PFSK-1 (cell line): ENCODE data around the gene SAMD13.

Source experiments
- FOXP2 ChIP-seq: optimal IDR thresholded peaks from 2 replicates; pipeline ENCODE3; 2011; ENCODE audit warnings: borderline replicate concordance, control low read depth, inconsistent platforms; ENCODE audit not compliant: insufficient read depth; ENCODE audit errors: extremely low read length, extremely low read depth
- POLR2AphosphoS5 ChIP-seq: IDR thresholded peaks from 2 replicates; pipeline ENCODE4 v1.6.1; 2012; ENCODE audit warnings: low read depth, mild to moderate bottlenecking, control low read depth, low read length, moderate library complexity
- REST ChIP-seq, 2 experiments: IDR thresholded peaks; 2 replicates each; pipeline versions ENCODE4 v1.6.1 to v1.8.0; 2011 to 2012; ENCODE audit warnings: low read depth in 2 of 2, low read length in 2 of 2, control low read depth in 1 of 2, inconsistent platforms in 1 of 2, mild to moderate bottlenecking in 1 of 2, moderate library complexity in 1 of 2; ENCODE audit not compliant: insufficient read depth in 1 of 2
- SIN3A ChIP-seq: IDR thresholded peaks from 2 replicates; pipeline ENCODE4 v1.6.1; 2012; ENCODE audit warnings: mild to moderate bottlenecking, low read length, moderate library complexity, borderline replicate concordance; ENCODE audit not compliant: insufficient read depth
- TAF1 ChIP-seq: IDR thresholded peaks from 2 replicates; pipeline ENCODE4 v1.6.1; 2012; ENCODE audit warnings: low read length, control low read depth, borderline replicate concordance; ENCODE audit not compliant: insufficient read depth

SAMD13 gene

GRCh38 chr1:84376000-84376910 lies 74.7 kb downstream of the SAMD13 start:
- TF ChIP-seq POLR2AphosphoS5, result no peak
- no peak for TF ChIP-seq SIN3A
- TF ChIP-seq REST (IDR thresholded peaks at IDR 0.05; ENCODE audit: insufficient read depth in 1 of 2, low read depth in 2 of 2, low read length in 2 of 2), result no peak
- no peak for TF ChIP-seq FOXP2
- no peak for TF ChIP-seq TAF1

- TF ChIP-seq REST (IDR thresholded peaks at IDR 0.05; ENCODE audit: insufficient read depth in 1 of 2, low read depth in 2 of 2, low read length in 2 of 2) (no peak), TAF1 (no peak), SIN3A (no peak), POLR2AphosphoS5 (no peak), FOXP2 (no peak)
Observed at GRCh38 chr1:84377480-84378095, 76.1 kb downstream of the SAMD13 start.

- TF ChIP-seq REST (IDR thresholded peaks at IDR 0.05; ENCODE audit: insufficient read depth in 1 of 2, low read depth in 2 of 2, low read length in 2 of 2) (no peak), POLR2AphosphoS5 (no peak), SIN3A (no peak), TAF1 (no peak), FOXP2 (no peak)
Observed at GRCh38 chr1:84379138-84379916, 77.8 kb downstream of the SAMD13 start.

GRCh38 chr1:84379917-84380180 lies 78.3 kb downstream of the SAMD13 start:
- TF ChIP-seq REST (IDR thresholded peaks at IDR 0.05; ENCODE audit: insufficient read depth in 1 of 2, low read depth in 2 of 2, low read length in 2 of 2) (no peak), FOXP2 (no peak), SIN3A (no peak), POLR2AphosphoS5 (no peak), TAF1 (no peak)
